HG02759 (cell line): ENCODE results near the gene ZNF680.
"Not testable (repeated sequence)": the region's sequence is repeated elsewhere in the genome, so short reads cannot be mapped to it uniquely, and the experiment has no call there.

Experiments
- ATAC-seq: cut with Tn5 transposase; IDR thresholded peaks from one replicate; pipeline ENCODE4 v1.9.1; 2021; ENCODE audit warnings: mild to moderate bottlenecking, moderate library complexity; ENCODE audit not compliant: unreplicated experiment

Gene ZNF680

DNA sequence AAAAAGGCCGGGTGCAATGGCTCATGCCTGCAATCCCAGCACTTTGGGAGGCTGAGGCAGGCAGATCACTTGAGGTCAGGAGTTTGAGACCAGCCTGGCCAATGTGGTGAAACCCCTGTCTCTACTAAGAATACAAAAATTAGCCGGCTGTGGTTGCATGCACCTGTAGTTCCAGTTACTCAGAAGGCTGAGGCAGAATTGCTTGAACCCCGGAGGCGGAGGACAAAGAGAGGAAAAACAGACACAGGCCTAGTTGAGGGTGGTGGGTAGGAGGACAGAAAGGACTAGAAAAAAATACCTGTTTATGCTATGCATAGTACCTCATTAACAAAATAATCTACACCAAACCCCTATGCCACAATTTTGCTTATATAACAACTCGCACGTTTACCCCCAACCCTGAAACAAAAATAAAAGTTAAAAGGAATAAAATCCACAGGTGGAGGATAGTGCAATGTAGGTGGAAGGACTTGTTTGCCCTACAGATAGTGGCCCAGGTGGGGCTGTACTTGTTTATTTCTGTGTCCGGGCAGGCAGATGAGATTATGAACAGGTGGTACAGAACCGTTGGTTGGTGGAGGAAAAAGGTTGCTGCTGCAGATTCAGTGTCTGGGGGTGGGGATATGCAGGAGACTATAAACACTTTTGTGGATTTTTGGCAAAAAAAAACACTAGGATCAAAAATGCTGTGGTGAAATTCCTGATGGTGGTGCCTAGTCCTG is 5.1 kb downstream of the ZNF680 start:
- no peak for ATAC-seq

DNA sequence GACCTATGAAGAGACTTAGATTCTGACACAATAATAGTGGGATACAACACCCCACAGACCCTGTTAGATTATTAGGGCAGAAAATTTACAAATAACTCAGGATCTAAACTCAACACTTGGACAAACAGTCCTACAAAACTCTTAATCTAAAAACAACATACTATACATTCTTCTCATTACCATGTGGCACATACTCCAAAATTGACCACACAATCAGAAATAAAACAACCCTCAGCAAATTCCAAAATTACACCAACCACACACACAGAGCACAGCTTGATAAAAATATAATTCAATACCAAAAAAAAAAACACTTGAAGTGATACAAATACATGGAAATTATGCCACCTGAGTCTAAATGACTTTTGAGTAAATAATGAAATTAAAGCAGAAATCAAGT is 7.8 kb downstream of the ZNF680 start:
- no peak for ATAC-seq

DNA sequence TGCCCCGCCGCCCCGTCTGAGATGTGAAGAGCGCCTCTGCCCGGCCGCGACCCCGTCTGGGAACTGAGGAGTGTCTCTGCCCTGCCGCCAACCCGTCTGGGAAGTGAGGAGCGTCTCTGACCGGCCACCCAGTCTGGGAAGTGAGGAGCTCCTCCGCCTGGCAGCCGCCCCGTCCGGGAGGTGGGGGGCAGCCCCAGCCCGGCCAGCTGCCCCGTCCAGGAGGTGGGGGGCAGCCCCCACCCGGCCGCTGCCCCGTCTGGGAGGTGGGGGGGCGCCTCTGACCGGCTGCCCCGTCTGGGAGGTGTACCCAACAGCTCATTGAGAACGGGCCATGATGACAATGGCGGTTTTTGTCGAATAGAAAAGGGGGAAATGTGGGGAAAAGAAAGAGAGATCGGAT is 8.7 kb downstream of the ZNF680 start:
- ATAC-seq: not testable (repeated sequence)

DNA sequence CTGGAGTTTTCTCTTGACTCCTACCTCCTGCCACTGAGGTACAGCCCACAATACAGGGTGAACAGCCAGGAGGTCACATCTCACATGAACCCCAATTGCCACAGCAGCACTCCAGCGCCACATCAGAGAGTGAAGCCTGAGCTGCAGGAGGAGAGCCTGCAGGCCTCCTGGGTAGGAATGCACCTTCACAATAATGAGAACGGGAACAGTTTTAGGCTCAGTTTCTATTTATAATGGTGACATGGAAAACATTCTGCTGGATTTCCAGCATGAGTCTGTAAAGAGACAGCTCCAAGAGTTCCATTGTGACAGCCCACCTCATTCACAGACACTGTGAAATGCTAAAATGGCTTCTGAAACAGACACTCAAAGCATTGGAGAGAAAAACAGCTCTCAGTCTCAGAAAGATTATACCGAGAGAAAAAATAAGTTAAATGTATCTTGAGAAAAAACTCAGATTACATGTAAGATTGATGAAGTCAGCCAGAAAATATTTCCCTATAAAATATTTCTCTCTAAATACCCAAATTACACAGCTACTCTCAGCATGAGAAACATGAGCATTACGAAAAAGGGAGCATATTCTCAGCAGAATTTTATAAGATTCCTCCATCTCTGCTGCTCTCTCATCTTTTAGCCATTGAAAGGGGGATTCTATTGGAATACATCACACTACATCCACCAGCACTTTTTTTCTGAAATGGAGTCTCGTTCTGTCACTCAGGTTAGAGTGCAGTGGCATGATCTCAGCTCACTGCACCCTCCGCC is 11.3 kb downstream of the ZNF680 start:
- ATAC-seq: no peak

DNA sequence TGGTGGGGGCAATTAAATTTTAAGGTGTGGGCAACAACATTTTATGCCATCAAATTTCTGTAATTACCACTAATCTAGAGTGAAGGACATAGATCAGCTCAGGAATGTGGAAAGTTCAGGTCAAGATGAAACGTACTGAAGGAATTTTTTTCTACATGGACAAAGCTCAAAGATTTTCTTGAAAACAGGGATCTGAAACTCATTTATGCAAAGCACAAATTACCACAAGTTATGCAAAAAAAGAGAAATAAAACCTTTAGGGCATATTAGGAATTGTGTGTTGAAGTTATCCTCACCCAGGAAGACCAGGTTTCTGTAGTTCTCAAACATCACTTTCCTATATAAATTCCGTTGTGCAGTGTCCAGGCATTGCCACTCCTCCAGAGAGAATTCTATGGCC is 18.9 kb downstream of the ZNF680 start:
- no peak for ATAC-seq

GRCh38 chr7:64541438-64542359 is 21.2 kb downstream of the ZNF680 start:
- no peak for ATAC-seq

- ATAC-seq: no peak
Measured at GRCh38 chr7:64533756-64534155, 29.1 kb downstream of the ZNF680 start.

DNA sequence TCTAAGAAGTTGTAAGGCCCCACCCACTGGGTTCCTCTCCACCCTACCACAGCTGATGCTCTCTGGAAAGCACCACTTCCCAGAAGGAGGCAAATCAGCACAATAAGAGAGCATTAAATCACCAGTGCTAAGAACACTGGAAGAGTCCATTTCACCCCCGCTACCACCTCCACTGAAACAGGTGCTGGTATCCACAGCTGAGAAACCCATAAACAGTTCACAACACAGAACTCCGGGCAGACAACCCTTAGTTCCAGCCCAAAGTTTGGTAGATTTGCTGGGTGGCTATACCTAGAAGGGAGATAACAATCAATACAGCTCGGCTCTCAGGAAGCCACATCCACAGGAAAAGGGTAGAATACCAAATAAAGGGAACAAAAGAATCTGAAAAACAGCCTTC is 34.1 kb downstream of the ZNF680 start:
- ATAC-seq: no peak

GRCh38 chr7:64521409-64521984 is 41.4 kb downstream of the ZNF680 start:
- no peak for ATAC-seq

GRCh38 chr7:64516451-64516850 is 46.4 kb downstream of the ZNF680 start:
- no peak for ATAC-seq

DNA sequence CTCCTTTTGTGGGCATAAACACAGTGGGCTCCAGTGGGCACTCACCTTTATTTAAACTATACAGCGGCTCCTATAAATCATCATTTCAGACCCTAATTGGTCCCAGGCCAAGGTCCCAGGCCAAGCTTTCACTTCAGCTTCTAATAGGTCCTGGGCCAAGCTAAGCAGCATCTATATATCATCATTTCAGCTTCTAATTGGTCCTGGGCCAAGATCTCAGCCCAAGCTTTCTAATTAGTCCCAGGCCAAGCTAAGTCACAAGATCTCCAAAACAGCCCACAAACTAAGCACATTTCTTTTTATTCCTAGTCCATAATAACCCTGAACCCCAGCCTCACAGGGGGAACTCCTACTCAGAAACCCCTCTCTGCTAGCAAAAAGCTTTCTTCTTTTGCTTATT is 47.1 kb downstream of the ZNF680 start:
- ATAC-seq: no peak

DNA sequence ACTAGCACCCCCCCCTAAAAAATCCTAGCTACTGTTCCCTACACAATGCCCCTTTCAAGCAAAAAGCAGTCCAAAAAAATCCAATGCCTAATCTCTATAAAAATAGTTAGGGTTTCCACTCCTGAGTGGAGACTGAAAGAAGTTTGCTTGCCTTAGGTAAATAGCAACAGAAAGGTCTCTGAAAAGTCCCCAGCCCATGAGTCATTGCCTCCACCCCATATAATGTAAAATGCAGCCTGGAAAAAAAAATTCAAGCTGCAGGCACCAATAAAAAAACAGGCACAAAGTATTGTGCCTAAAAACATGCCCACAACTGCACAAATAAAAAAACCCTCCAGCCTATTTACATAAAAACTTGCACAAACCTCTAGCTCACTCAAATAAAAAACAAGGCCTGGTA is 47.5 kb downstream of the ZNF680 start:
- no peak for ATAC-seq

GRCh38 chr7:64509583-64509982 is 53.3 kb downstream of the ZNF680 start:
- ATAC-seq: no peak

GRCh38 chr7:64504581-64505120 is 58.2 kb downstream of the ZNF680 start:
- ATAC-seq: no peak

DNA sequence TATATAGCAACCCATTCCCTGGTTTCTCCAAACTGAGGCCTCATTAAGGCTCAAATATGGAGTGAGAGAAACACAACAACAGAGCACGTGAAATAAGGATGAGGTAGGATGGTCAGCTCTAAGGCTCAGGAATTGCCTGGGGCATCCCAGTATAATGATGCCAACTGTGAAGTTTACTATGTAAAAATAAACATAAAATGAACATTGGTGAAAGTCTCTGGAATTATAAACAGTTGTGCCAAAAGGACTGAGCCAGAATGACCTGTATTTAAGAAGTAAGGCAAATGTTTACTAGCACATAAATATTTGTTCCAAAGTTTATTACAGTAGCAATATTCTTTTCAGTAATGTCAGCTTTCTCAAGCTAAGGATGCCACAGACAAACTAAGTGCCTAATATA is 64.6 kb downstream of the ZNF680 start:
- ATAC-seq: no peak

DNA sequence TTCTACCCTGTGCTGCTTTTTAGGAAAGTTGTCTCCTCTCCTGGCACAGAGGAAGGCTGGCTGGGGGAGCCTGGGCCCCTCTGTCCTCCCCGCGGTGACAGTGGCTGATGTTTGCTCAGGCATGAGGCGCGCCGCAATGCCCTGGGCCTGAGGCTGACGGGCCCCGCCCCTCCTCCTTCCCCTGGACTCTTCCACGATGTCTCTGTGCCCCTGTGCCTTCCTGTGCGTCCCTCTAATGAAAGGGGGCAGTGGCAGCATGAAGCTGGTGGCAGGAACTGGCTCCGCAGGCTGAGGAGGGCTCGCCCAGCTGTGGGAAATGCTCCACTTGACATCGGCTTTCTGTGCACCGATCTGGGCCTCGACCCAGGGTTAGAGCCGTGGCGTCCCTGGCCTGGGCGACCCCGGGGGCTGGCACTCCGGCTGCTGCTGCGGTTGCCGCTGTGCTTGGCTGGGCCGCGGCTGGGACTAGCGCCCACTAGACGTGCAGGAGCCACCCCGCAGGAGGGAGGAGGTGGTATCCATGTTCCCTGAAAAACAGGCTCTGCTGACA is 67.9 kb downstream of the ZNF680 start:
- ATAC-seq: no peak

DNA sequence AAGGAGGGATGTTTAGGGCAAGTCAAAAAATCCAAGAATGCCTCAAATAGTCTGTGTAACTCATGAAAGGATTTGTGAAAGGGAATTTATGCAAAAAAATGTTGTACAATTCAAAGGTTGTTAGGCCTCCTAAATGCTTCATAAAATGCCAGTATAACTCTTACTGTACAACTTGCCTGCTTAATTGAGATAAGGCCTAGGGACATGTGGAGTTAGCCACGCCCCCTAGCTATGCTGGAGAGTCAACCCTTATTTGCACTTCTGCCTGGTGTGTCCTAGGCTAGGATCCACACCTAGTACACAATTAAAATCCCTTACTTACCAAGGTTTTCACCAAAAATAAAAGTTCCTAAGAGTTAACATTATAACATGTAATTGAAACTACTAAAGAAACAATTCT is 77.2 kb downstream of the ZNF680 start:
- ATAC-seq: no peak
